C4-2B (cell line): ENCODE data around the gene GRIK4.

Experiments used
- H3K27ac ChIP-seq: fragments of 450-650 bp; 2 replicates; pipeline ENCODE4 v1.5.1; 2017
- ZFX ChIP-seq: fragments of 450-650 bp; IDR thresholded peaks from 2 replicates; pipeline ENCODE4 v1.6.1; 2017
- TF ChIP-seq, protein P1 (sequence below): fragments of 450-650 bp; conservative IDR thresholded peaks from 2 replicates; pipeline ENCODE4 v1.5.1; 2017; ENCODE audit warnings: mild to moderate bottlenecking

Gene GRIK4

DNA sequence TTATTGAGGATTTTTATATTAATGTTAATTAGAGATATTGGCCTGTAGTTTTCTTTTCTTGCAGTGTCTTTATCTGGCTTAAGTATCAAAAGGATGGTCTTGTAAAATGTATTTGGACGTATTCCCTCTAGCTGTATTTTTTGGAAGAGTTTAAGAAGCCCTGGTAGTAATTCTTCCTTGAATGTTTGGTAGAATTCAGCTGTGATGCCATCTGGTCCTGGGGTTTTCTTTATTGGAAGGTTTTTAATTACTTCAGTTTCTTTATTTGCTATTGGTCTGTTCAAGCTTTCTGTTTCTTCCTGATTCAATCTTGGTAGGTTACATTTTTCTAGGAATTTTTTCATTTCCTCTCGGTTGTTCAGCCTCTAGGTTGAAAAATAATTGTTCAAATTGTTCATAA, 257.4 kb downstream of the GRIK4 start:
- TF ChIP-seq, protein P1, sequence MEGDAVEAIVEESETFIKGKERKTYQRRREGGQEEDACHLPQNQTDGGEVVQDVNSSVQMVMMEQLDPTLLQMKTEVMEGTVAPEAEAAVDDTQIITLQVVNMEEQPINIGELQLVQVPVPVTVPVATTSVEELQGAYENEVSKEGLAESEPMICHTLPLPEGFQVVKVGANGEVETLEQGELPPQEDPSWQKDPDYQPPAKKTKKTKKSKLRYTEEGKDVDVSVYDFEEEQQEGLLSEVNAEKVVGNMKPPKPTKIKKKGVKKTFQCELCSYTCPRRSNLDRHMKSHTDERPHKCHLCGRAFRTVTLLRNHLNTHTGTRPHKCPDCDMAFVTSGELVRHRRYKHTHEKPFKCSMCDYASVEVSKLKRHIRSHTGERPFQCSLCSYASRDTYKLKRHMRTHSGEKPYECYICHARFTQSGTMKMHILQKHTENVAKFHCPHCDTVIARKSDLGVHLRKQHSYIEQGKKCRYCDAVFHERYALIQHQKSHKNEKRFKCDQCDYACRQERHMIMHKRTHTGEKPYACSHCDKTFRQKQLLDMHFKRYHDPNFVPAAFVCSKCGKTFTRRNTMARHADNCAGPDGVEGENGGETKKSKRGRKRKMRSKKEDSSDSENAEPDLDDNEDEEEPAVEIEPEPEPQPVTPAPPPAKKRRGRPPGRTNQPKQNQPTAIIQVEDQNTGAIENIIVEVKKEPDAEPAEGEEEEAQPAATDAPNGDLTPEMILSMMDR, result no peak
- TF ChIP-seq ZFX, result no peak
- H3K27ac ChIP-seq, result no peak overlapping the region

DNA sequence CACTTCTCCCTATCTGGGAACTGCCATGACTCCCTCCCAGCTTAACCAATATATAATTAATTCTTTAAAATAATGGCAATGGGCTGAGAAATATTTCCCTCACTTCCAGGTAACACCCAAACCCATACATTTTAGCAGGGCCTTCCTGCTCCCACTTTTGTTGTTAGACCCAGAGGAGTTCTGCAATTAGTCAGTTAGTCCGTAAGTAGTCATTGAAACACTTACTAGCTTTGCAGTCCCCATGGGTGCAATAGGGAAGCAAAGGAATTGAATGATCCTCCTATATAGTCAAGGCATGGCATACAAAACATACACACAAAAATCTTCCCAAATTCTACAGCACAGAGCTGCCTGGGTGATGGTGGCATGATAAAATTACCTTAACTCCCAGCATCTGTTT, 258.4 kb downstream of the GRIK4 start:
- TF ChIP-seq ZFX, result no peak
- TF ChIP-seq, protein P1, result no peak

DNA sequence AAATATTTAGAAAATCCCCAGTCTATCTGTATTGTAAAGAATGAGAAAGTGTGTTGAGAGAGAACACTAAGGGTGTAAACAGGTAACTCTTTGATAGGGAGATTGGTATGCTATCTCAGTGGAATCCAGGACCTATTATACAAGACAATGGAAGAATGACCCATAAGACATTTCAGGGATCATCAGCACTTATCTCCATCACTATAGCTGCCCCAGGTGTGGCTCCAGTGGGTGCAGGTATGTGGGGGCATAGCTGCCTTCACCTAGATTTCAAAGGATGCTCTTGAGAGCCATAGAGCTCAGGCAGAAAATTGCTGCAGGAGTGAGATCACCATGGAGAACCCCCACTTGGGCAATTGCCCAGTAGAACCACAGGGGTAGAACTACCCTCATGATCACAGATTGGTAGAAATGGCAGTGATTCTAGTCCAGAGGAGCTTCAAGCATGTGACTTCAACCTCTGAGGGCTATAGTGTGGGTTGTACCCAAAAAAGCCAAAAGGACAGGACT, 260.1 kb downstream of the GRIK4 start:
- H3K27ac ChIP-seq, result no peak overlapping the region

More for the DNA sequence above, 258.4 kb downstream of the GRIK4 start:
- H3K27ac ChIP-seq, result no peak overlapping the region

DNA sequence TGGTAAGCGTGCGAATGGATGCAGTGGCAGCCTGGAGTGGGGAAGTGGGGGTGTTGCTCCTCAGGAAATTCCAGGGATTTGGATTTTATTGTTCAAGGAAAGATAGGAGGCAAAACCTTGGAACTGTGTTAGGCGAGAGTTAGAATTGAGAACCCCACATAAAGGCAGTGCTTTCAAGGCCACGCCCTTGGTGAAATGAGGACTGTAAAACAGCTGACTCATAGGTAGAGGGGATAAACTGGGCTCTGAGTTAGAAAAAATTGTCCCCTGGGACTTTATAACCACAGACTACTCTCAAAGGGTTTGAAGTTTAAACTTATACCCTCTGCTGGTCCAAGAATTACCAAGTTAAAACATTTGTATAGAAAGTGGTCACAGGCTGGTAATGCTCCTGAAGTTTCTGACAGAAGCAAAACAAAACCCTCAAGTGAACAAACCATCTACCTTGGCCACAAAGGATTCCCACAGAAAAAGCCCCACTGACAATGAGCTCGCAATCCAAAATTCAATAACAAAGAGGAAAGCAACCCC, 262.0 kb downstream of the GRIK4 start:
- TF ChIP-seq, protein P1, result no peak
- TF ChIP-seq ZFX, result no peak
- H3K27ac ChIP-seq, result no peak overlapping the region

More for the DNA sequence above, 260.1 kb downstream of the GRIK4 start:
- TF ChIP-seq, protein P1, result no peak
- TF ChIP-seq ZFX, result no peak

DNA sequence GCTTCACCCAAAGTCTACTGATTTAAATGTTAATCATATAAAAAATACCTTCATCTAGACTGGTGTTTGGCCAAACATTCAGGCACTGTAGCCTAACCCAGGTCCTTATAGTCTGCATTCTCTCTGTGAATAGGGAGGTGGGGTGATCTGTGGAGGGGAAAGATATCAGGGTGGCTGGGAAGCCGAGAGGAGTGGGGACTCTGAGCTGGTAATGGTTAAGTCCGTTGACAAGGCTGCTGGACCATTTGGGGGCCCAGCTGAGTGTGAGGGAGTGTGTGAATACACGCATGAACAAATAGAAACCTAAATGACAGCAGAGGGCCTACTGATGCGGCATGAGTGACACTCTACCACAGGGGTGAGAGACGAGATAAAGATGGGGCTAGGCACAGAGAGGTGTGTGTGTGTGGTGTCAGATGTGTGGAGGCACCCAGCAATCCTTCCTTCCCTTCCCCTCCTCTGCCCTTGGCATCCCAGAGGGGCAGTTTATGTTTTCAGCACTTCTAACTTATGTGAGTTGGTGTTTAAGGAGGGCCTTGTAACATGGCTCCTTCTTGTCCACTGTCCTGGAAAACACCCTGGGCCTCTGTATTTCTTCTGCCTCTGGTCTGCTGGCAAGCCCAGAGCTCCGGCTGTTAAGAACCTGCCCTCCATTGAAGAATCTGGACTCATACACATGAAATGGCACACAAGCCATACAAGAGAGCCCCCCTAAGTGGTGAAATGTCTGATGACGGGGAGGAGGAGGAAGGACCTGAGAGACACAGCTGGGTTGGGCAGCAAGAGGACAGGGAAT, 263.2 kb downstream of the GRIK4 start:
- H3K27ac ChIP-seq, result no peak overlapping the region
- TF ChIP-seq, protein P1, result no peak
- no peak for TF ChIP-seq ZFX

GRCh38 chr11:120775986-120776951, 264.7 kb downstream of the GRIK4 start:
- H3K27ac ChIP-seq, result no peak overlapping the region
- TF ChIP-seq ZFX, result no peak
- TF ChIP-seq, protein P1, result no peak
